KOPT-K1 (cell line): ENCODE measurements around the gene CCZ1.
"Not testable (repeated sequence)": the region's sequence is repeated elsewhere in the genome, so short reads cannot be mapped to it uniquely, and the experiment has no call there.

ENCODE experiments used
- H3K27ac ChIP-seq: fragments of 200-600 bp; sonication (generic); 2 replicates; pipeline ENCODE4 v1.5.1; 2016; ENCODE audit warnings: antibody characterized with exemption, mild to moderate bottlenecking, low read depth, low read length; ENCODE audit not compliant: poor library complexity, severe bottlenecking
- H3K36me3 ChIP-seq: fragments of 200-600 bp; sonication (generic); 2 replicates; pipeline ENCODE4 v1.5.1; 2017; ENCODE audit warnings: antibody characterized with exemption, mild to moderate bottlenecking, low read length, moderate library complexity; ENCODE audit not compliant: insufficient read depth
- H3K9me3 ChIP-seq: fragments of 200-600 bp; sonication (generic); 2 replicates; pipeline ENCODE4 v1.5.1; 2017; ENCODE audit warnings: antibody characterized with exemption, low read length, mild to moderate bottlenecking; ENCODE audit not compliant: insufficient read depth, poor library complexity, severe bottlenecking

The CCZ1 gene

DNA sequence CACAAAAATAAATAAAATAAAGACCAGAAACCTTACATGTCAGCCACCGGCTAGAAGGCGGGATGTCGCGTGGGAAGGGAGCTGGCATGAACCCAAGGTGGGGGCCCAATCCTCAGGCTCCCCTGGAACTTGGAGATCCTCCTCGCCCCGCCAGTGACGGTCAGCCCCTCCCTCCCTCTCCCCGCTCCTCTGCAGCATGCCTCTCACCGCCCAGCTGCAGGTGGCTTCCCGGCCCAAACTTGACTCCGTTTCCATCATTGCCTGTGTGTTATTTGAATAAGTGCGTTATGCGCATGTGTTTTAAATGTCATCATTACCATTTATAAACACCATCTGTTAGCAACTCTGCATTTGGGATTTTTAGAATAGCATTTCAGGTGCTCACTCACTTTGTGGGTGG is 64.7 kb downstream of the CCZ1 start:
- not testable (repeated sequence) for H3K9me3 ChIP-seq, H3K27ac ChIP-seq, H3K36me3 ChIP-seq

DNA sequence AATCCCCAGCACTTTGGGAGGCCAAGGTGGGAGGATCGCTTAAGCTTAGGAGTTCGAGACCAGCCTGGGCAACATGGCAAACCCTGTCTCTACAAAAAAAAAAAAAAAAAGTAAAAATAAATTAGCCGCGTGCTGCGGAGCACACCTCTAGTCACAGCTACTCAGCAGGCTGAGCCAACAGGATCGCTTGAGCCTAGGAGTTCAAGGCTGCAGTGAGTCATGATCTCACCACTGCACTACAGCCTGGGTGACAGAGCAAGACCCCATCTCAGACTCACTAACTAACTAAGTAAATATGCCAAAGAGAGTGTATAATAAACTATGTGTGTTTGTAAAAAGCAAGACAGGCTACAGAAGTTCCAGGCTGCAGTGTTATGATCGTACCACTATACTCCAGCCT is 65.3 kb downstream of the CCZ1 start:
- H3K36me3 ChIP-seq, H3K27ac ChIP-seq, H3K9me3 ChIP-seq: not testable (repeated sequence)

DNA sequence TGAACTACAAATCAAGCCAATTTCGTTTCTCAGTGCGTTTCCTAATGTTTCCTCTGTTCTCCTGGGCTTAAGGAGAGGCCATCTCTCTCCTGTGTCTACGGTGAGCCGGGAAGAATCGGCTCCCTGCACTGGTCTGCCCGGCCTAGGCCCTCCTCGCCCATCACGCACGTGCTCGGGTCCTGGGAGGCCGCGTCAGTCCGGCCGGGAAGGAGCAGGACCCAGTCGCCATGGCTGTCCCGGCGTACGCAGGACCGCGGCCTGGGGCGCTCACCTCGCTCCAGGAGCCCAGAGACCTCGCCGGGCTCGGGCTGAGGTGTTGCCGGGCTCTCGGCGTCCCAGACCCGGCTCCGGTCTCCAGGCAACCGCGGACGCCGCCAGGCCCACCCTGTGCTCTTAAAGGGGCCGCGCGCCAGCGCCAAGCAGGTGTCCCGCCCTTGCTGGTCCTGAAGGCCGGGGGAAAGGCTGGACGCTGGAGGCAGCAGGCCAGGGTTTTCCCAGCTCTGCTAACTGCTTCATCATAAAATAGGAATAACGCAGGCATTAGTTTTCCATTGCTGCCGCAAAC is 71.9 kb downstream of the CCZ1 start, which contains the start of gene RSPH10B:
TSS of gene RSPH10B (minus strand) at position 343 of the 565 bp plus-strand sequence. CDS start 3,573 bp downstream, outside the sequence.
- H3K36me3 ChIP-seq, H3K9me3 ChIP-seq, H3K27ac ChIP-seq: not testable (repeated sequence)

DNA sequence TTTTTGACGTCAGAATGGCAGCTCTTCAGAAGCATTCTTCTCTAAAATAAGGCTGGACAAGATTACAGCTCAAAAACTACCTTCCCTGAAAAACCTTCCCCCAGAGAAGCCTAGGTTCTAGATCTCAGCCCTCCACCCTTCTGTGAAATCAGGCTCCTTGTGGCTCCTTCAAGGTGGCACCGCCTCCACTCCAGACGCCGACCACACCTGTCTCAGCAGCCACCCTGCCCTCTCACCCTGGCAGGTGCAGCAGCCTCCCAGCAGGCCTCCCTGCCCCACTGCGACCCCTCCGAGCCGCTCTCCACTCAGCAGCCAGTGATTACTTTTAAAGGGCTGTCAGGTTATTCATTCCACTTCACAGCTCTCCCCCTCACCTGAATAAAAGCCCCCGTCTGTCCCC is 75.0 kb downstream of the CCZ1 start:
- not testable (repeated sequence) for H3K36me3 ChIP-seq, H3K9me3 ChIP-seq, H3K27ac ChIP-seq
